Natural killer cell (primary cell): ENCODE results near the gene SIRT1. TPM values are rescaled to one million over a fixed set of nuclear protein-coding genes. Genes with fewer than 3 reads are reported as not detected.

Experiments used
- ATAC-seq, 3 donors: fragments of 150-1000 bp in 2 of 3; fragments of 200-7000 bp in 1 of 3; cut with Tn5 transposase; 1 replicate in 1 of 3; 2 replicates in 2 of 3; pipeline ENCODE4 v1.10.0; 2021; ENCODE audit warnings: mild to moderate bottlenecking in 2 of 3, moderate library complexity in 2 of 3
- DNase-seq, 2 donors: peaks; one replicate each; pipeline versions ENCODE4 v3.0.0 to v3.0.0-alpha.2; 2013 to 2021; ENCODE audit warnings: mixed read lengths in 1 of 2
- H3K27ac ChIP-seq: one replicate; pipeline ENCODE4 v1.5.1; 2013; ENCODE audit warnings: mild to moderate bottlenecking, low read length
- H3K27me3 ChIP-seq: one replicate; pipeline ENCODE4 v1.6.1; 2013; ENCODE audit warnings: low read length; ENCODE audit not compliant: control insufficient read depth, insufficient read depth
- H3K36me3 ChIP-seq: one replicate; pipeline ENCODE4 v1.6.1; 2013; ENCODE audit warnings: low read length; ENCODE audit not compliant: control insufficient read depth, insufficient read depth
- H3K4me1 ChIP-seq: one replicate; pipeline ENCODE4 v1.6.1; 2013; ENCODE audit warnings: low read length; ENCODE audit not compliant: control insufficient read depth, insufficient read depth
- H3K4me3 ChIP-seq: one replicate; pipeline ENCODE4 v1.5.1; 2013; ENCODE audit warnings: low read length
- H3K9me3 ChIP-seq: one replicate; pipeline ENCODE4 v1.6.1; 2013; ENCODE audit warnings: low read length; ENCODE audit not compliant: control insufficient read depth, insufficient read depth
- H3K27ac Mint-ChIP-seq, 2 donors: one replicate each; pipeline ENCODE4 v1.8.0; 2022; ENCODE audit warnings: mild to moderate bottlenecking in 2 of 2, mixed read lengths in 2 of 2, moderate library complexity in 1 of 2
- H3K27me3 Mint-ChIP-seq, 2 donors: one replicate each; pipeline ENCODE4 v1.8.0; 2022; ENCODE audit warnings: low read depth in 2 of 2, mixed read lengths in 2 of 2
- H3K36me3 Mint-ChIP-seq: one replicate; pipeline ENCODE4 v1.8.0; 2022; ENCODE audit warnings: mixed read lengths
- H3K4me1 Mint-ChIP-seq, 2 donors: one replicate each; pipeline ENCODE4 v1.8.0; 2022; ENCODE audit warnings: mixed read lengths in 2 of 2
- H3K4me3 Mint-ChIP-seq: one replicate; pipeline ENCODE4 v1.8.0; 2022; ENCODE audit warnings: mild to moderate bottlenecking, moderate library complexity, mixed read lengths
- H3K9me3 Mint-ChIP-seq, 2 donors: one replicate each; pipeline ENCODE4 v1.8.0; 2022; ENCODE audit warnings: mixed read lengths in 2 of 2
- WGBS: methylation state at CpG from one replicate; pipeline ENCODE4 v1.1.7; 2013; ENCODE audit warnings: missing lambda C conversion rate; ENCODE audit not compliant: insufficient coverage; 5-methylcytosine and 5-hydroxymethylcytosine counted together
- intact Hi-C: fragments of 100-400 bp; cut with micrococcal nuclease; formaldehyde crosslinking; loops from one replicate; pipeline ENCODE4 v1.14.2; 2022
- total RNA-seq, 4 donors: library from RNA; stranded (reverse); fragments of 120-200 nt in 1 of 4; gene quantifications; one replicate each; pipeline versions ENCODE4 v1.2.3 to v1.2.4, GENCODE V29; 2013 to 2022
- TF ChIP-seq, protein P1 (sequence below): fragments of 200-600 bp; IDR thresholded peaks from one replicate; pipeline ENCODE4 v1.8.0; 2022; ENCODE audit warnings: antibody characterized with exemption

Gene SIRT1
- total RNA-seq, 3 donors from 2014 or later (not counting 1 experiment from before 2014, with no cell fraction given), result 38.2 to 51.0 (median 48.2) TPM

DNA sequence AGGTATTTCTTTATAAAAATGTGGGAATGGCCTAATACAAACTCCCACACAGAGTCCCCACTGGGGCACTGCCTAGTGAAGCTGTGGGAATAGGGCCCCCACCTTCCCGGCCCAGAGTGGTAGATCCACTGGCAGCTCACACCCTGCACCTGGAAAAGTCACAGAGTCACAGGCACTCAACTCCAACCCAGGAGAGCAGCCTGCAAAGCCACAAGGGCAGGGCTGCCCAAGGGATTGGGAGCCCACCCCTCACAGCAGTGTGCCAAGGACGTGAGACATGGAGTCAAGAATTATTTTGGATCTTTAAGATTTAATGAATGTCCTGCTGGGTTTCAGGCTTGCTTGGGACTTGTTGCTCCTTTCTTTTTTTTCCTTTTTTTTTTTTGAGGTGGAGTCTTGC lies 41.2 kb upstream of the SIRT1 start:
- ATAC-seq (no peak), DNase-seq (no peak)
- H3K4me1 Mint-ChIP-seq, result no peaks in the 10 kb centered on the region
- H3K4me3 Mint-ChIP-seq, result no peak overlapping the region
- Histone ChIP-seq H3K4me3 (no peak overlapping the region), H3K36me3 (no peaks in the 10 kb centered on the region), H3K27ac (no peak overlapping the region), H3K27me3 (no peaks in the 10 kb centered on the region), H3K4me1 (no peaks in the 10 kb centered on the region), H3K9me3 (no peaks in the 10 kb centered on the region)
- H3K27ac Mint-ChIP-seq, result no peak overlapping the region
- H3K36me3 Mint-ChIP-seq, result no peaks in the 10 kb centered on the region
- TF ChIP-seq, protein P1, sequence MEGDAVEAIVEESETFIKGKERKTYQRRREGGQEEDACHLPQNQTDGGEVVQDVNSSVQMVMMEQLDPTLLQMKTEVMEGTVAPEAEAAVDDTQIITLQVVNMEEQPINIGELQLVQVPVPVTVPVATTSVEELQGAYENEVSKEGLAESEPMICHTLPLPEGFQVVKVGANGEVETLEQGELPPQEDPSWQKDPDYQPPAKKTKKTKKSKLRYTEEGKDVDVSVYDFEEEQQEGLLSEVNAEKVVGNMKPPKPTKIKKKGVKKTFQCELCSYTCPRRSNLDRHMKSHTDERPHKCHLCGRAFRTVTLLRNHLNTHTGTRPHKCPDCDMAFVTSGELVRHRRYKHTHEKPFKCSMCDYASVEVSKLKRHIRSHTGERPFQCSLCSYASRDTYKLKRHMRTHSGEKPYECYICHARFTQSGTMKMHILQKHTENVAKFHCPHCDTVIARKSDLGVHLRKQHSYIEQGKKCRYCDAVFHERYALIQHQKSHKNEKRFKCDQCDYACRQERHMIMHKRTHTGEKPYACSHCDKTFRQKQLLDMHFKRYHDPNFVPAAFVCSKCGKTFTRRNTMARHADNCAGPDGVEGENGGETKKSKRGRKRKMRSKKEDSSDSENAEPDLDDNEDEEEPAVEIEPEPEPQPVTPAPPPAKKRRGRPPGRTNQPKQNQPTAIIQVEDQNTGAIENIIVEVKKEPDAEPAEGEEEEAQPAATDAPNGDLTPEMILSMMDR, result no peak
- H3K27me3 Mint-ChIP-seq, result no peaks in the 10 kb centered on the region
- intact Hi-C loops, result no loop called here
- 89% methylated on average over 2 of the region's 2 CpGs for WGBS
- H3K9me3 Mint-ChIP-seq, result no peaks in the 10 kb centered on the region

DNA sequence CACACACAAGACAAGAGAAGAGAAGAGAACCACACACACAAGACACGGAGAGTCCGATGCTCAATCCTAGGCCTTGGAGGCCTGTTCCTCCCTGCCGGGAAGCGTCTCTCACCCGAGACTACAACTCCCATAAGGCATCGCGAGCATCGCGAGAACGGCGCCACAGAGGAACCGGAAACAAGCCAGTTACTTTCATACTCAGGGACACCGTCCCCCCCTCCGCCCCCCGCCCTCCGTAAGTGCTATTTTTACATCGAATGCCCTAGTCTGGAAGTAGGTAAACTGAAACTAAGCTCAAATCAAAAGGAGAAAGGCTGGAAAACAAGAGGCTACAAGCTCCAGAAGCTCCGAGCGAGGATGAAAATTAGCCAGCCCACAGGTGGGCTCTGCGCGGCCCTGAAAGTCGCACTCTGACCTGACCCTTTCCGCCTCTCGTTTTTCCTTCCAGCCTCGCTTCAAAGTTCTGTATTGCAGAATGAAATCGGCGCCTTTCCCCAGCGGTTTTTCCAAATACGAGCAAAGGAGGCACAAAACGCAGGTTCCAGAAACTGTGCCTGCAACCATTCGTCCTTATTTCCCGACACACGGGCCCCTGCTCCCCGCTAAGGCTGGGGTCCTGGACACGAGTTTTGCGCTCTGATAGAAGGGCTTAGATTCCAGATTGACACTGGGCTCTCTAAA lies 35.0 kb upstream of the SIRT1 start:
- under 1% methylated on average over 35 of the region's 36 CpGs for WGBS
- TF ChIP-seq, protein P1, result no peak
- no peaks in the 10 kb centered on the region for H3K36me3 ChIP-seq
- Mint-ChIP-seq H3K27me3 (no peaks in the 10 kb centered on the region), H3K4me3 (peak overlapping the region; percentile 94), H3K36me3 (no peaks in the 10 kb centered on the region), H3K9me3 (no peaks in the 10 kb centered on the region), H3K4me1 (peaks cover 10 to 12% of the 10 kb centered on the region in 2 donors), H3K27ac (peak overlapping the region; percentile 89 to 91)
- peaks cover 9% of the 10 kb centered on the region for H3K4me1 ChIP-seq
- peak; percentile 98 to 100 (median 99) for ATAC-seq
- peak overlapping the region; percentile 91 for H3K27ac ChIP-seq
- DNase-seq, result peak; percentile 87 to 95
- intact Hi-C loops, result loop anchor here (2.0 kb wide), 1 partner anchor 483 kb away; the partner anchor contains the start of genes HNRNPH3 and PBLD
- H3K4me3 ChIP-seq, result peak overlapping the region; percentile 85
- H3K27me3 ChIP-seq, result no peaks in the 10 kb centered on the region
- no peaks in the 10 kb centered on the region for H3K9me3 ChIP-seq

- no peak overlapping the region for H3K27ac ChIP-seq
- ATAC-seq (no peak), DNase-seq (no peak)
- intact Hi-C loops, result no loop called here
- H3K4me3 ChIP-seq, result no peak overlapping the region
- Mint-ChIP-seq H3K27me3 (no peaks in the 10 kb centered on the region), H3K4me1 (peaks cover 12 to 15% of the 10 kb centered on the region in 2 donors), H3K4me3 (peak overlapping the region; percentile 56), H3K27ac (peak overlapping the region in 1 of 2 donors; percentile 8), H3K9me3 (no peaks in the 10 kb centered on the region), H3K36me3 (no peaks in the 10 kb centered on the region)
- WGBS, result 94% methylated on average over 2 of the region's 2 CpGs
- H3K36me3 ChIP-seq, result no peaks in the 10 kb centered on the region
- H3K4me1 ChIP-seq, result peaks cover 11% of the 10 kb centered on the region
- TF ChIP-seq, protein P1, result no peak
- no peaks in the 10 kb centered on the region for H3K27me3 ChIP-seq
- no peaks in the 10 kb centered on the region for H3K9me3 ChIP-seq
Measured at GRCh38 chr10:67851186-67851585, 33.3 kb upstream of the SIRT1 start.

DNA sequence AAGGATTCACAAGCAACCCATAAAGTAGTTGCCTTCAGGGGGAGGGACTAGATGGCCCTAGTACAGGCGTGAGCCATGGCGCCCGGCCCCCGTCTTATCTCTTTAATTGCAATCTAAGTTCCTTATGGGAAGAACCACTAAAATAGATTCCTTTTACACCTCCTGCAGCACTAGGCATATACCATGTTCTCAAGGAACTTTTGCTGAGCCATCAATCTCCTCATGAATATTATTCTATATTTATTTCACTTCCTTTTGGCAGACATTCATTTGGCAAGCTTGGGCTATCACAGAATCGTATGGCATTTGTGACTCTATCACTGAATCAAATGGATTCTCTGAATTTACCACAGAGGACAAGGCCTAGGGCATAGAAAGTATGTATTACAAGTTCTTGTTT lies 31.7 kb upstream of the SIRT1 start:
- intact Hi-C loops, result no loop called here
- H3K27ac ChIP-seq, result no peak overlapping the region
- no peak overlapping the region for H3K4me3 ChIP-seq
- TF ChIP-seq, protein P1, result no peak
- H3K27ac Mint-ChIP-seq, result no peak overlapping the region
- no peaks in the 10 kb centered on the region for H3K27me3 Mint-ChIP-seq
- H3K27me3 ChIP-seq, result no peaks in the 10 kb centered on the region
- H3K4me1 ChIP-seq, result peaks cover 11% of the 10 kb centered on the region
- H3K9me3 ChIP-seq, result no peaks in the 10 kb centered on the region
- no peaks in the 10 kb centered on the region for H3K9me3 Mint-ChIP-seq
- WGBS, result 92% methylated on average over 5 of the region's 5 CpGs
- H3K36me3 ChIP-seq, result no peaks in the 10 kb centered on the region
- no peak overlapping the region for H3K4me3 Mint-ChIP-seq
- H3K4me1 Mint-ChIP-seq, result peaks cover 12 to 15% of the 10 kb centered on the region in 2 donors
- no peak for DNase-seq
- ATAC-seq, result no peak
- no peaks in the 10 kb centered on the region for H3K36me3 Mint-ChIP-seq
